ENCODE data around the gene MED8.

DNA sequence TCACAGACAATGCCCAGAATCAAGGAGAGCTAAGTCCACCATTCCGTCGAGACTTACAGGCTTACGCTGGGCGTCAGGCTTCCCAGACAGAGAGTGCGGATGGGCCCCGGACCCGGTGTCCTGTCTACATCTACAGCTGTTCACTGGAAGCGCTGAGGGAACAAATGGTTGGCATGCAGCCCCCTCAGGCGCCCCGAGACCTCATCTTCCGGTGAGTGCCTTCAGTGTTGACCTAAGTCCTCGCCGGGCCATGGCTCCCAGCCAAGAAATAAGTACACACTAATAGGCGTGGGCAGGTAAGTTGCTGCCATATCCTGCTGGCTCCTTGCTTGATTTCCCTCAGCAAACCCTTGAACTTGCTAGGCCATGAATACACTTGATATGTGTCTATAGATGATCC is 37.9 kb upstream of the MED8 start:
- TF ChIP-seq CREB1 (IDR thresholded peaks at IDR 0.05; ENCODE audit: low read depth) (no peak), TAF1 (IDR thresholded peaks at IDR 0.05; ENCODE audit: low read depth) (no peak), FOXM1 (IDR thresholded peaks at IDR 0.05; ENCODE audit: borderline replicate concordance, low read depth) (no peak), YY1 (IDR thresholded peaks at IDR 0.05; ENCODE audit: low read depth) (no peak), EP300 (IDR thresholded peaks at IDR 0.05; ENCODE audit: borderline replicate concordance) (no peak)
- TF ChIP-seq, protein P1, sequence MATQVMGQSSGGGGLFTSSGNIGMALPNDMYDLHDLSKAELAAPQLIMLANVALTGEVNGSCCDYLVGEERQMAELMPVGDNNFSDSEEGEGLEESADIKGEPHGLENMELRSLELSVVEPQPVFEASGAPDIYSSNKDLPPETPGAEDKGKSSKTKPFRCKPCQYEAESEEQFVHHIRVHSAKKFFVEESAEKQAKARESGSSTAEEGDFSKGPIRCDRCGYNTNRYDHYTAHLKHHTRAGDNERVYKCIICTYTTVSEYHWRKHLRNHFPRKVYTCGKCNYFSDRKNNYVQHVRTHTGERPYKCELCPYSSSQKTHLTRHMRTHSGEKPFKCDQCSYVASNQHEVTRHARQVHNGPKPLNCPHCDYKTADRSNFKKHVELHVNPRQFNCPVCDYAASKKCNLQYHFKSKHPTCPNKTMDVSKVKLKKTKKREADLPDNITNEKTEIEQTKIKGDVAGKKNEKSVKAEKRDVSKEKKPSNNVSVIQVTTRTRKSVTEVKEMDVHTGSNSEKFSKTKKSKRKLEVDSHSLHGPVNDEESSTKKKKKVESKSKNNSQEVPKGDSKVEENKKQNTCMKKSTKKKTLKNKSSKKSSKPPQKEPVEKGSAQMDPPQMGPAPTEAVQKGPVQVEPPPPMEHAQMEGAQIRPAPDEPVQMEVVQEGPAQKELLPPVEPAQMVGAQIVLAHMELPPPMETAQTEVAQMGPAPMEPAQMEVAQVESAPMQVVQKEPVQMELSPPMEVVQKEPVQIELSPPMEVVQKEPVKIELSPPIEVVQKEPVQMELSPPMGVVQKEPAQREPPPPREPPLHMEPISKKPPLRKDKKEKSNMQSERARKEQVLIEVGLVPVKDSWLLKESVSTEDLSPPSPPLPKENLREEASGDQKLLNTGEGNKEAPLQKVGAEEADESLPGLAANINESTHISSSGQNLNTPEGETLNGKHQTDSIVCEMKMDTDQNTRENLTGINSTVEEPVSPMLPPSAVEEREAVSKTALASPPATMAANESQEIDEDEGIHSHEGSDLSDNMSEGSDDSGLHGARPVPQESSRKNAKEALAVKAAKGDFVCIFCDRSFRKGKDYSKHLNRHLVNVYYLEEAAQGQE (IDR thresholded peaks at IDR 0.05; ENCODE audit: low read depth) = no peak
- TF ChIP-seq, protein P2, sequence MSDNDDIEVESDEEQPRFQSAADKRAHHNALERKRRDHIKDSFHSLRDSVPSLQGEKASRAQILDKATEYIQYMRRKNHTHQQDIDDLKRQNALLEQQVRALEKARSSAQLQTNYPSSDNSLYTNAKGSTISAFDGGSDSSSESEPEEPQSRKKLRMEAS (IDR thresholded peaks at IDR 0.05) = no peak

All from Ishikawa (cell line).